KMS-11 (cell line): ENCODE measurements around the gene IL10.
A peak's percentile ranks its signal among the peaks of the same experiment; 100 is the strongest.
"Not testable (repeated sequence)": the region's sequence is repeated elsewhere in the genome, so short reads cannot be mapped to it uniquely, and the experiment has no call there.

Experiments used
- H2AFZ ChIP-seq: fragments of 200-600 bp; sonication (generic); 2 replicates; pipeline ENCODE4 v1.6.1; 2016; ENCODE audit warnings: antibody characterized with exemption, mixed run types, low read depth
- H3K27ac ChIP-seq: fragments of 200-600 bp; sonication (generic); 2 replicates; pipeline ENCODE4 v1.6.1; 2016; ENCODE audit warnings: mild to moderate bottlenecking, mixed run types
- H3K27me3 ChIP-seq: fragments of 200-600 bp; sonication (generic); 2 replicates; pipeline ENCODE4 v1.6.1; 2017; ENCODE audit warnings: mild to moderate bottlenecking, low read depth, mixed run types, moderate library complexity; ENCODE audit not compliant: insufficient read depth
- H3K36me3 ChIP-seq: fragments of 200-600 bp; sonication (generic); 2 replicates; pipeline ENCODE4 v1.6.1; 2017; ENCODE audit warnings: mild to moderate bottlenecking, mixed run types; ENCODE audit not compliant: insufficient read depth
- H3K4me1 ChIP-seq: fragments of 200-600 bp; sonication (generic); 2 replicates; pipeline ENCODE4 v1.6.1; 2016; ENCODE audit warnings: mild to moderate bottlenecking, low read depth, mixed run types; ENCODE audit not compliant: poor library complexity, severe bottlenecking
- H3K4me2 ChIP-seq: fragments of 200-600 bp; sonication (generic); 2 replicates; pipeline ENCODE4 v1.7.0; 2016; ENCODE audit warnings: mild to moderate bottlenecking, mixed run types
- H3K4me3 ChIP-seq: fragments of 200-600 bp; sonication (generic); IDR thresholded peaks from 2 replicates; pipeline ENCODE4 v1.6.1; 2017; ENCODE audit warnings: low read depth, low read length, mixed read lengths; ENCODE audit not compliant: insufficient read depth
- H3K79me2 ChIP-seq: fragments of 200-600 bp; sonication (generic); 2 replicates; pipeline ENCODE4 v1.6.1; 2016; ENCODE audit warnings: low read depth, mixed run types; ENCODE audit not compliant: insufficient read depth
- H3K9ac ChIP-seq: fragments of 200-600 bp; sonication (generic); 2 replicates; pipeline ENCODE4 v1.6.1; 2016; ENCODE audit warnings: mild to moderate bottlenecking, mixed run types
- H4K20me1 ChIP-seq: fragments of 200-600 bp; sonication (generic); 2 replicates; pipeline ENCODE4 v1.6.1; 2016; ENCODE audit warnings: mild to moderate bottlenecking, mixed run types; ENCODE audit not compliant: insufficient read depth
- TF ChIP-seq, protein P1 (sequence below): fragments of 200-600 bp; sonication (generic); conservative IDR thresholded peaks from 2 replicates; pipeline ENCODE4 v1.6.1; 2017; ENCODE audit warnings: low read depth, mild to moderate bottlenecking, antibody characterized with exemption, low read length, moderate library complexity, mixed read lengths

Gene IL10

DNA sequence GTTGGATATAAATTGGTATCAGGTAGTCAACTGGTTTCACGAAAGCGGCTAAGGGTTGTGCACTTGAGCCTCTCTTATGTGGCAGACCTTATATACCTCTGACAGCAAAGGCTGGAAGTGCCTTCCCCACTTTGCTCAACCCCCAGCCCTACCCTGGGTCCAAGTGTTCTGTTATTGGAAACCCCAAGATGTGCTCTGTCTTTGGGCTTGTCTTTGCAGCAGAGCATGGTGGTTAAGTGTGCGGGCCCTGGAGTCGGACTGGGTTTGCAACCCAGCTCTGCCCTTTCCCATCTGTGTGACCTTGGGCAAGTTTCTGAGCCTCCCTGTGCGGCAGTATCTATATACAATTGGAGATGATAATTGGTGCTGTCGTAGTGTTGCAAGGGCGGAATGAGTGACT lies 11.2 kb upstream of the IL10 start:
- peak overlapping the region; percentile 89 for H3K4me2 ChIP-seq
- peak overlapping the region; percentile 50 for H3K4me3 ChIP-seq
- TF ChIP-seq, protein P1, sequence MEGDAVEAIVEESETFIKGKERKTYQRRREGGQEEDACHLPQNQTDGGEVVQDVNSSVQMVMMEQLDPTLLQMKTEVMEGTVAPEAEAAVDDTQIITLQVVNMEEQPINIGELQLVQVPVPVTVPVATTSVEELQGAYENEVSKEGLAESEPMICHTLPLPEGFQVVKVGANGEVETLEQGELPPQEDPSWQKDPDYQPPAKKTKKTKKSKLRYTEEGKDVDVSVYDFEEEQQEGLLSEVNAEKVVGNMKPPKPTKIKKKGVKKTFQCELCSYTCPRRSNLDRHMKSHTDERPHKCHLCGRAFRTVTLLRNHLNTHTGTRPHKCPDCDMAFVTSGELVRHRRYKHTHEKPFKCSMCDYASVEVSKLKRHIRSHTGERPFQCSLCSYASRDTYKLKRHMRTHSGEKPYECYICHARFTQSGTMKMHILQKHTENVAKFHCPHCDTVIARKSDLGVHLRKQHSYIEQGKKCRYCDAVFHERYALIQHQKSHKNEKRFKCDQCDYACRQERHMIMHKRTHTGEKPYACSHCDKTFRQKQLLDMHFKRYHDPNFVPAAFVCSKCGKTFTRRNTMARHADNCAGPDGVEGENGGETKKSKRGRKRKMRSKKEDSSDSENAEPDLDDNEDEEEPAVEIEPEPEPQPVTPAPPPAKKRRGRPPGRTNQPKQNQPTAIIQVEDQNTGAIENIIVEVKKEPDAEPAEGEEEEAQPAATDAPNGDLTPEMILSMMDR, result no peak
- peak overlapping the region; percentile 84 for H3K27ac ChIP-seq
- no peak overlapping the region for H3K9ac ChIP-seq
- H4K20me1 ChIP-seq, result no peaks in the 10 kb centered on the region
- peaks cover 94% of the 10 kb centered on the region for H3K4me1 ChIP-seq
- H2AFZ ChIP-seq, result no peak overlapping the region
- no peaks in the 10 kb centered on the region for H3K79me2 ChIP-seq
- no peaks in the 10 kb centered on the region for H3K27me3 ChIP-seq
- H3K36me3 ChIP-seq, result no peaks in the 10 kb centered on the region

DNA sequence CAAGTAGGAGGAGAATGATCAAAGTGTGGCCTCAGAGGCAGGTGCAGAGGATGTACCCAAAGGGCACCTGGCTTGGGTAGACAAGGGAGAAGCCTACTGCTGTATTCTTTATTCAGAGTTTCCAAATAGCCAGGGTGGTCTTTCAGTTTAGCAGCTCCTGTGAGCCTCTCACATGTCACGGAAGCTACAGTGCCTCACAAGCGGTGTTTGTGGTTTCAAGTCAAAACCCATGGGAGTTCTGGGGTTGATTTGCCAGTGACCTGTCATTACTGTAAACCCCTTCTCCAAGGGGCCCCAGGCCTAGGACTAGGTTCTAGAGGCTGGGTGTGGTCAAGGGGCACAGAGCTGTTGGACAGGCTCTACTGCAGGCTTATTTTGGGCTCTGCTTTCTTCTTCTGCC lies 10.2 kb upstream of the IL10 start:
- H3K4me3 ChIP-seq, result no peak overlapping the region

DNA sequence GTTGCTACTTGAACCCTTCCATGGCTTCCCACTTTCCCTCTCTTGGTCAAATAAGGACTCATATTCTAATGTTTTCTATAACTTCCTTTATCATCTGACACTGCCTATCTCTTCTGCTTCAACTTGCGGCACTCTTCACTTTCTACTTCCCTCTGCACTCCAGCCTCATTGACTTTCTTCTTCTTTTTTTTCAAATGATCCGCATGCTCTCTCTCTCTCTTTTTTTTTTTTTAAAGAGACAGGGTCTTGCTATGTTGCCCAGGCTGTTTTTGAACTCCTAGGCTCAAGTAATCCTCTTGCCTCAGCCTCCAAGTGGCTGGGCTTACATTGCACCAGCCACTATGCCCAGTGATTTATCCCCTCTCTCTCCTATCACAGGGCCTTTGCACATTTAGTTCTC lies 7.3 kb upstream of the IL10 start:
- H3K4me2 ChIP-seq, result no peak overlapping the region

More for the DNA sequence above, 10.2 kb upstream of the IL10 start:
- H3K79me2 ChIP-seq, result no peaks in the 10 kb centered on the region
- H4K20me1 ChIP-seq, result no peaks in the 10 kb centered on the region
- H2AFZ ChIP-seq, result peak overlapping the region; percentile 7; the same call in 1 of the 2 replicates
- peaks cover 83% of the 10 kb centered on the region for H3K4me1 ChIP-seq
- peak overlapping the region; percentile 84 for H3K27ac ChIP-seq
- no peaks in the 10 kb centered on the region for H3K36me3 ChIP-seq
- no peaks in the 10 kb centered on the region for H3K27me3 ChIP-seq
- H3K9ac ChIP-seq, result peak overlapping the region; percentile 14; the same call in 1 of the 2 replicates
- TF ChIP-seq, protein P1, result no peak
- peak overlapping the region; percentile 89 for H3K4me2 ChIP-seq

DNA sequence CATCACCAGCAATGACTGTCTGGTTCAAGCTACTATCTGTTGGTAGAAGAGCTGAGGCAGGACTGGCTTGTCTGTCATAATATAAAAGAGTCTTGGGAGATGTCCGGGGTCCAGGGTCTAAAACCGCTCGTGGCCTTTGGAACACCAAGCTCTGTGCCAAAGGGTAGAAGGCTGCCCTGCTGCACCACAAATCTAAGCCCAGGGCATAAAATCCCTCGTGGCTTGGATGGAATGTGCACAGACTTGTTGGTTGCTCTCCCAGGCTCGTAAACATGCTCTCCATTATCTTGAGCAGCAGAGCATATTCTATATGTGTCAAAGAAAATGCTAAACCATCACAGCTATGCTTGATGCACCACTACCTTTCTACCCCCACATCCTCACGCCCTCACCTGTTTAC lies 6.6 kb upstream of the IL10 start:
- not testable (repeated sequence) for H3K4me3 ChIP-seq, H2AFZ ChIP-seq, H3K4me2 ChIP-seq, H4K20me1 ChIP-seq, H3K36me3 ChIP-seq, H3K79me2 ChIP-seq, H3K27me3 ChIP-seq, H3K9ac ChIP-seq, H3K27ac ChIP-seq
- H3K4me1 ChIP-seq, result peaks cover 72% of the 10 kb centered on the region

More for the DNA sequence above, 7.3 kb upstream of the IL10 start:
- Histone ChIP-seq H3K27me3 (no peaks in the 10 kb centered on the region), H3K4me1 (peaks cover 72% of the 10 kb centered on the region), H3K9ac (no peak overlapping the region), H3K4me3 (no peak overlapping the region), H3K36me3 (no peaks in the 10 kb centered on the region), H3K27ac (no peak overlapping the region), H4K20me1 (no peaks in the 10 kb centered on the region), H2AFZ (no peak overlapping the region), H3K79me2 (no peaks in the 10 kb centered on the region)
- TF ChIP-seq, protein P1, result no peak

DNA sequence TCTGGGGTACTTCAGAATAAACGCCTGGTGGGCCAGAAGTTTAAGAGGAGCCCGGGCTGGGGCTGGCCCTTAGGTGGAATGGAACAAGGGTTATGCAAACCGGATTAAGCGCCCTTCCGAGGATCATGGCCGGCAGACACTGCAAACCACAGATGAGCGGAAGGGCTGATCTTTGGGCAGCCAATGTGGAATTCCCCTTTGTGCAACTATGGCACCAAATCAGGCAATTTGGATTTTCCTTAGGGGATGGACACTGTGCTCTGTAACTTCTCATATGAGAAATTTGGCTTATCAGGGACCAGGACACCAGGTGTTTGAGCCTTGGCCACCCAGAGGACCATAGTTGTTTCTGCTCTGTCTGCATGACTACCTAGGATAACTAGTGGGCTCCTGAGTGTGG lies 5.7 kb upstream of the IL10 start:
- no peaks in the 10 kb centered on the region for H3K27me3 ChIP-seq
- H4K20me1 ChIP-seq, result no peaks in the 10 kb centered on the region
- no peak overlapping the region for H3K4me2 ChIP-seq
- H2AFZ ChIP-seq, result no peak overlapping the region
- no peaks in the 10 kb centered on the region for H3K79me2 ChIP-seq
- H3K36me3 ChIP-seq, result no peaks in the 10 kb centered on the region
- TF ChIP-seq, protein P1, result no peak
- H3K4me1 ChIP-seq, result peaks cover 72% of the 10 kb centered on the region
- no peak overlapping the region for H3K27ac ChIP-seq
- no peak overlapping the region for H3K9ac ChIP-seq
- H3K4me3 ChIP-seq, result no peak overlapping the region
